IMR-90 (cell line): ENCODE measurements around the gene ARID5A. TPM values are rescaled to one million over a fixed set of nuclear protein-coding genes. Genes with fewer than 3 reads are reported as not detected.

ENCODE experiments used
- ATAC-seq: fragments of 200-7000 bp; cut with Tn5 transposase; 2 replicates; pipeline ENCODE4 v1.9.1; 2020; ENCODE audit warnings: low read depth, mild to moderate bottlenecking, moderate library complexity
- BruUV-seq: library from RNA; stranded (reverse); fragments of 400-500 nt; replicated peaks from 2 replicates; lab custom pipeline; 2021; lab: Mats Ljungman, UMichigan
- CTCF ChIA-PET: fragments of 300-600 bp; formaldehyde crosslinking; extraction: SDS; loops from one replicate; lab custom pipeline; 2021; ENCODE audit warnings: antibody characterized with exemption; lab: Yijun Ruan, JAX
- POLR2A ChIA-PET: fragments of 300-600 bp; sonication (Branson Sonifier 250); formaldehyde crosslinking; loops from one replicate; lab custom pipeline; 2022; ENCODE audit warnings: antibody characterized with exemption; ENCODE audit not compliant: unreplicated experiment; lab: Charles Lee
- DNase-seq: peaks from one replicate; pipeline ENCODE4 v3.0.0; 2013
- H2AFZ ChIP-seq: replicated peaks from 2 replicates; pipeline ENCODE3; 2013; ENCODE audit warnings: low read length, mild to moderate bottlenecking; ENCODE audit not compliant: poor library complexity
- H2AK5ac ChIP-seq: 2 replicates; pipeline ENCODE4 v1.6.1; 2013; ENCODE audit warnings: low read depth, low read length, inconsistent platforms
- H2AK9ac ChIP-seq: replicated peaks from 2 replicates; pipeline ENCODE3; 2013; ENCODE audit warnings: mild to moderate bottlenecking, low read depth, low read length, moderate library complexity; ENCODE audit not compliant: poor library complexity
- H2BK120ac ChIP-seq: 2 replicates; pipeline ENCODE4 v1.6.1; 2013; ENCODE audit warnings: low read depth, low read length, inconsistent platforms
- H2BK15ac ChIP-seq: 3 replicates; pipeline ENCODE4 v1.6.1; 2013; ENCODE audit warnings: low read depth, low read length, inconsistent platforms
- H2BK20ac ChIP-seq: 2 replicates; pipeline ENCODE4 v1.6.1; 2013; ENCODE audit warnings: low read depth, mild to moderate bottlenecking, inconsistent platforms, low read length, moderate library complexity
- H2BK5ac ChIP-seq: 2 replicates; pipeline ENCODE4 v1.6.1; 2013; ENCODE audit warnings: mild to moderate bottlenecking, low read depth, low read length, inconsistent platforms; ENCODE audit not compliant: poor library complexity, severe bottlenecking
- H3K14ac ChIP-seq: replicated peaks from 2 replicates; pipeline ENCODE4 v1.6.1; 2013; ENCODE audit warnings: low read depth, low read length, inconsistent platforms
- H3K18ac ChIP-seq: 2 replicates; pipeline ENCODE4 v1.6.1; 2013; ENCODE audit warnings: low read depth, low read length, control low read depth
- H3K23ac ChIP-seq: 2 replicates; pipeline ENCODE4 v1.6.1; 2013; ENCODE audit warnings: low read depth, low read length, inconsistent platforms
- H3K27ac ChIP-seq: 2 replicates; pipeline ENCODE4 v1.5.1; 2013; ENCODE audit warnings: mild to moderate bottlenecking, control low read depth, low read length; ENCODE audit not compliant: insufficient read depth
- H3K27me3 ChIP-seq: 2 replicates; pipeline ENCODE4 v1.6.1; 2013; ENCODE audit warnings: low read length; ENCODE audit not compliant: control insufficient read depth, insufficient read depth
- H3K36me3 ChIP-seq: 2 replicates; pipeline ENCODE4 v1.6.1; 2013; ENCODE audit warnings: low read length, mixed read lengths; ENCODE audit not compliant: control insufficient read depth, insufficient read depth
- H3K4ac ChIP-seq: 2 replicates; pipeline ENCODE4 v1.6.1; 2013; ENCODE audit warnings: low read depth, low read length, inconsistent platforms
- H3K4me1 ChIP-seq: 2 replicates; pipeline ENCODE4 v1.6.1; 2013; ENCODE audit warnings: low read length, mixed read lengths; ENCODE audit not compliant: control insufficient read depth, insufficient read depth
- H3K4me2 ChIP-seq: 2 replicates; pipeline ENCODE4 v1.6.1; 2013; ENCODE audit warnings: low read depth, mild to moderate bottlenecking, control low read depth, low read length, moderate library complexity
- H3K4me3 ChIP-seq: 2 replicates; pipeline ENCODE4 v1.5.1; 2013; ENCODE audit warnings: low read depth, mild to moderate bottlenecking, control low read depth, low read length, moderate library complexity; ENCODE audit not compliant: insufficient read depth
- H3K56ac ChIP-seq: 2 replicates; pipeline ENCODE4 v1.6.1; 2013; ENCODE audit warnings: low read length, inconsistent platforms; ENCODE audit not compliant: insufficient read depth; ENCODE audit errors: extremely low read depth
- H3K79me1 ChIP-seq, 2 experiments: 2 replicates each; pipeline ENCODE4 v1.6.1; 2013; ENCODE audit warnings: low read length in 2 of 2, inconsistent platforms in 1 of 2, low read depth in 1 of 2
- H3K9ac ChIP-seq: 2 replicates; pipeline ENCODE4 v1.6.1; 2013; ENCODE audit warnings: low read depth, low read length, control low read depth
- H3K9me1 ChIP-seq: 2 replicates; pipeline ENCODE4 v1.6.1; 2013; ENCODE audit warnings: low read length, inconsistent platforms; ENCODE audit not compliant: insufficient read depth
- H3K9me3 ChIP-seq: 2 replicates; pipeline ENCODE4 v1.6.1; 2013; ENCODE audit warnings: low read length; ENCODE audit not compliant: control insufficient read depth, insufficient read depth
- H4K20me1 ChIP-seq: 2 replicates; pipeline ENCODE4 v1.6.1; 2013; ENCODE audit warnings: low read length, inconsistent platforms; ENCODE audit not compliant: insufficient read depth
- H4K5ac ChIP-seq: 2 replicates; pipeline ENCODE4 v1.6.1; 2013; ENCODE audit warnings: mild to moderate bottlenecking, low read depth, low read length, control low read depth
- H4K8ac ChIP-seq, 2 experiments: 2 replicates each; pipeline ENCODE4 v1.6.1; 2013; ENCODE audit warnings: low read depth in 2 of 2, low read length in 2 of 2, control low read depth in 1 of 2, inconsistent platforms in 1 of 2
- H4K91ac ChIP-seq: 2 replicates; pipeline ENCODE4 v1.6.1; 2013; ENCODE audit warnings: low read depth, low read length, inconsistent platforms; ENCODE audit not compliant: insufficient read depth
- BHLHE40 ChIP-seq: fragments of 150-350 bp; IDR thresholded peaks from 2 replicates; pipeline ENCODE4 v1.6.1; 2016; ENCODE audit warnings: mild to moderate bottlenecking, low read depth, low read length
- CEBPB ChIP-seq: IDR thresholded peaks from 2 replicates; pipeline ENCODE4 v1.6.1; 2012; ENCODE audit warnings: low read depth, low read length, improper control_type of control experiment
- CHD1 ChIP-seq: IDR thresholded peaks from 2 replicates; pipeline ENCODE4 v1.6.1; 2012; ENCODE audit warnings: low read depth, low read length, improper control_type of control experiment
- CTCF ChIP-seq: conservative IDR thresholded peaks from 2 replicates; pipeline ENCODE4 v1.5.1; 2012; ENCODE audit warnings: mild to moderate bottlenecking, low read depth, low read length, improper control_type of control experiment
- ELK1 ChIP-seq: fragments of 150-350 bp; IDR thresholded peaks from 2 replicates; pipeline ENCODE4 v1.6.1; 2016; ENCODE audit warnings: low read depth, mild to moderate bottlenecking, low read length, moderate library complexity, borderline replicate concordance
- FOS ChIP-seq: fragments of 150-350 bp; IDR thresholded peaks from 2 replicates; pipeline ENCODE4 v1.6.1; 2016; ENCODE audit warnings: low read depth, low read length
- MAFK ChIP-seq: IDR thresholded peaks from 2 replicates; pipeline ENCODE4 v1.6.1; 2012; ENCODE audit warnings: low read depth, low read length, improper control_type of control experiment
- MAZ ChIP-seq: IDR thresholded peaks from 2 replicates; pipeline ENCODE4 v1.6.1; 2012; ENCODE audit warnings: low read depth, mild to moderate bottlenecking, low read length, improper control_type of control experiment, moderate library complexity, borderline replicate concordance
- NFE2L2 ChIP-seq: fragments of 150-350 bp; IDR thresholded peaks from 2 replicates; pipeline ENCODE4 v1.6.1; 2016; ENCODE audit warnings: low read depth, mild to moderate bottlenecking, low read length
- POLR2A ChIP-seq: IDR thresholded peaks from 2 replicates; pipeline ENCODE4 v1.6.1; 2012; ENCODE audit warnings: mild to moderate bottlenecking, low read depth, low read length
- RAD21 ChIP-seq: IDR thresholded peaks from 2 replicates; pipeline ENCODE4 v1.6.1; 2012; ENCODE audit warnings: low read length, improper control_type of control experiment
- RCOR1 ChIP-seq: IDR thresholded peaks from 2 replicates; pipeline ENCODE4 v1.6.1; 2012; ENCODE audit warnings: mild to moderate bottlenecking, low read length, improper control_type of control experiment; ENCODE audit not compliant: insufficient replicate concordance
- RFX5 ChIP-seq: IDR thresholded peaks from 2 replicates; pipeline ENCODE4 v1.8.0; 2012; ENCODE audit warnings: low read depth, mild to moderate bottlenecking, low read length, moderate library complexity
- SMC3 ChIP-seq: fragments of 150-350 bp; IDR thresholded peaks from 2 replicates; pipeline ENCODE4 v1.6.1; 2016; ENCODE audit warnings: low read depth, mild to moderate bottlenecking, antibody characterized with exemption, low read length, moderate library complexity
- USF2 ChIP-seq: fragments of 150-350 bp; IDR thresholded peaks from 2 replicates; pipeline ENCODE4 v1.6.1; 2017; ENCODE audit warnings: mild to moderate bottlenecking, antibody characterized with exemption, low read length, low read depth
- WGBS, 2 experiments: methylation state at CpG; one replicate each; pipeline versions ENCODE4 v1.1.5 to v1.1.7; 2013; ENCODE audit warnings: missing lambda C conversion rate in 2 of 2; ENCODE audit not compliant: insufficient read length in 1 of 2; ENCODE audit errors: extremely low coverage in 2 of 2; 5-methylcytosine and 5-hydroxymethylcytosine counted together
- dilution Hi-C: fragments of 300-500 bp; cut with HindIII; formaldehyde crosslinking; loops from one replicate; pipeline ENCODE4 v1.14.3; 2018; ENCODE audit warnings: low sequenced_read_pairs; ENCODE audit not compliant: unreplicated experiment
- in situ Hi-C: fragments of 300-500 bp; cut with MboI; formaldehyde crosslinking; loops from 3 replicates; pipeline ENCODE4 v1.14.3; 2019; ENCODE audit warnings: low sequenced_read_pairs, inconsistent platforms, mixed read lengths
- intact Hi-C: fragments of 100-400 bp; cut with micrococcal nuclease; formaldehyde crosslinking; loops from 2 replicates; pipeline ENCODE4 v1.10.0; 2022
- polyA plus RNA-seq, 3 experiments: library from polyadenylated mRNA; depleted of rRNA; stranded (reverse); fragments of >200 nt; gene quantifications; 2 replicates each; pipeline ENCODE4 v1.2.3, GENCODE V29; 2012; ENCODE audit warnings: low replicate concordance in 1 of 3
- total RNA-seq: library from RNA; depleted of rRNA; stranded (reverse); fragments of >200 nt; gene quantifications from 2 replicates; pipeline ENCODE4 v1.2.3, GENCODE V29; 2012

Gene ARID5A
- total and polyA plus RNA-seq, 2 of the 4 experiments (the other 2 are of a cell fraction), result 2.3 to 6.7 TPM

GRCh38 chr2:96502891-96503636 lies 33.5 kb upstream of the ARID5A start:
- Histone ChIP-seq H3K4me1 (peaks cover 1% of the 10 kb centered on the region; the same call in 1 of the 2 replicates), H3K4me2 (no peak overlapping the region), H2BK15ac (no peak overlapping the region), H3K27ac (no peak overlapping the region), H4K8ac (no peak overlapping the region), H3K9ac (no peak overlapping the region), H3K9me1 (no peaks in the 10 kb centered on the region), H3K14ac (no peak overlapping the region), H3K27me3 (peaks cover 45% of the 10 kb centered on the region), H3K18ac (no peak overlapping the region), H4K91ac (no peak overlapping the region), H4K20me1 (no peaks in the 10 kb centered on the region), H3K36me3 (no peaks in the 10 kb centered on the region), H3K4ac (no peak overlapping the region), H2AK5ac (no peak overlapping the region), H3K23ac (no peak overlapping the region), H2AFZ (no peak overlapping the region), H2AK9ac (no peak overlapping the region), H3K56ac (no peak overlapping the region), H4K5ac (no peak overlapping the region), H2BK20ac (no peak overlapping the region), H2BK5ac (no peak overlapping the region), H3K4me3 (no peak overlapping the region), H3K9me3 (no peaks in the 10 kb centered on the region), H3K79me1 (no peaks in the 10 kb centered on the region), H2BK120ac (no peak overlapping the region)
- in situ Hi-C loops, result loop anchor here (25.0 kb wide), 1 partner anchor 491 kb away; no protein-coding TSS in a partner anchor
- TF ChIP-seq FOS (no peak), ELK1 (no peak), POLR2A (no peak), MAZ (no peak), CTCF (no peak), CEBPB (no peak), USF2 (no peak), RCOR1 (no peak), NFE2L2 (no peak), BHLHE40 (no peak), CHD1 (no peak), RAD21 (no peak), RFX5 (no peak), SMC3 (no peak), MAFK (no peak)
- WGBS, 2 experiments, result 73% methylated on average over 3 of the region's 13 CpGs; no CpG with 5 or more reads in 1 of the 2 experiments
- DNase-seq (no peak), ATAC-seq (no peak)
- dilution Hi-C loops, result no loop called here
- no TSS peak for BruUV-seq
- ChIA-PET POLR2A (no interaction called here), CTCF (no interaction called here)
- intact Hi-C loops, result no loop called here
